A673 (cell line): ENCODE data around the gene HADHA.

Source experiments
- CTCF ChIP-seq: fragments of 300-800, 200-600 bp; sonication (generic); conservative IDR thresholded peaks from 2 replicates; pipeline ENCODE4 v1.5.1; 2017; ENCODE audit warnings: low read depth, mild to moderate bottlenecking, antibody characterized with exemption, low read length, moderate library complexity, mixed read lengths
- EZH2 ChIP-seq: fragments of 200-600 bp; sonication (generic); IDR thresholded peaks from 2 replicates; pipeline ENCODE4 v1.6.1; 2017; ENCODE audit warnings: borderline replicate concordance, low read depth, mild to moderate bottlenecking, mixed read lengths, antibody characterized with exemption, low read length; ENCODE audit not compliant: poor library complexity, severe bottlenecking

GRCh38 chr2:26144953-26145680, 99.3 kb downstream of the HADHA start:
- TF ChIP-seq CTCF, result peak; percentile 90
- no peak for TF ChIP-seq EZH2
